ENCODE results near the gene KCNG1.

GRCh38 chr20:51013577-51014330, 9.2 kb downstream of the KCNG1 start:
- TF ChIP-seq, protein P1, sequence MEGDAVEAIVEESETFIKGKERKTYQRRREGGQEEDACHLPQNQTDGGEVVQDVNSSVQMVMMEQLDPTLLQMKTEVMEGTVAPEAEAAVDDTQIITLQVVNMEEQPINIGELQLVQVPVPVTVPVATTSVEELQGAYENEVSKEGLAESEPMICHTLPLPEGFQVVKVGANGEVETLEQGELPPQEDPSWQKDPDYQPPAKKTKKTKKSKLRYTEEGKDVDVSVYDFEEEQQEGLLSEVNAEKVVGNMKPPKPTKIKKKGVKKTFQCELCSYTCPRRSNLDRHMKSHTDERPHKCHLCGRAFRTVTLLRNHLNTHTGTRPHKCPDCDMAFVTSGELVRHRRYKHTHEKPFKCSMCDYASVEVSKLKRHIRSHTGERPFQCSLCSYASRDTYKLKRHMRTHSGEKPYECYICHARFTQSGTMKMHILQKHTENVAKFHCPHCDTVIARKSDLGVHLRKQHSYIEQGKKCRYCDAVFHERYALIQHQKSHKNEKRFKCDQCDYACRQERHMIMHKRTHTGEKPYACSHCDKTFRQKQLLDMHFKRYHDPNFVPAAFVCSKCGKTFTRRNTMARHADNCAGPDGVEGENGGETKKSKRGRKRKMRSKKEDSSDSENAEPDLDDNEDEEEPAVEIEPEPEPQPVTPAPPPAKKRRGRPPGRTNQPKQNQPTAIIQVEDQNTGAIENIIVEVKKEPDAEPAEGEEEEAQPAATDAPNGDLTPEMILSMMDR (IDR thresholded peaks at IDR 0.05; ENCODE audit: poor library complexity, severe bottlenecking): no peak
- TF ChIP-seq TAF1 (IDR thresholded peaks at IDR 0.05; ENCODE audit: low read depth) (no peak), POLR2AphosphoS5 (IDR thresholded peaks at IDR 0.05) (no peak), EP300 (conservative IDR thresholded peaks at IDR 0.05; ENCODE audit: poor library complexity, severe bottlenecking) (no peak), SMC3 (conservative IDR thresholded peaks at IDR 0.05; ENCODE audit: poor library complexity) (no peak)

Measured in neural cell (in vitro differentiated cells).